HT-29 (cell line): ENCODE data around the gene RPL27. TPM values are rescaled to one million over a fixed set of nuclear protein-coding genes. Genes with fewer than 3 reads are reported as not detected.
"Not testable (repeated sequence)": the region's sequence is repeated elsewhere in the genome, so short reads cannot be mapped to it uniquely, and the experiment has no call there.

ENCODE experiments used
- DNase-seq: peaks from one replicate; pipeline ENCODE4 v3.0.0-alpha.2; 2015; ENCODE audit warnings: low spot score
- total RNA-seq: library from RNA; depleted of rRNA; stranded (reverse); fragments of >200 nt; shearing (Covaris generic); gene quantifications from 2 replicates; pipeline ENCODE4 v1.2.3, GENCODE V29; 2014; rRNA removed

The RPL27 gene
- 1,187 and 1,205 TPM in 2 replicates for total RNA-seq

DNA sequence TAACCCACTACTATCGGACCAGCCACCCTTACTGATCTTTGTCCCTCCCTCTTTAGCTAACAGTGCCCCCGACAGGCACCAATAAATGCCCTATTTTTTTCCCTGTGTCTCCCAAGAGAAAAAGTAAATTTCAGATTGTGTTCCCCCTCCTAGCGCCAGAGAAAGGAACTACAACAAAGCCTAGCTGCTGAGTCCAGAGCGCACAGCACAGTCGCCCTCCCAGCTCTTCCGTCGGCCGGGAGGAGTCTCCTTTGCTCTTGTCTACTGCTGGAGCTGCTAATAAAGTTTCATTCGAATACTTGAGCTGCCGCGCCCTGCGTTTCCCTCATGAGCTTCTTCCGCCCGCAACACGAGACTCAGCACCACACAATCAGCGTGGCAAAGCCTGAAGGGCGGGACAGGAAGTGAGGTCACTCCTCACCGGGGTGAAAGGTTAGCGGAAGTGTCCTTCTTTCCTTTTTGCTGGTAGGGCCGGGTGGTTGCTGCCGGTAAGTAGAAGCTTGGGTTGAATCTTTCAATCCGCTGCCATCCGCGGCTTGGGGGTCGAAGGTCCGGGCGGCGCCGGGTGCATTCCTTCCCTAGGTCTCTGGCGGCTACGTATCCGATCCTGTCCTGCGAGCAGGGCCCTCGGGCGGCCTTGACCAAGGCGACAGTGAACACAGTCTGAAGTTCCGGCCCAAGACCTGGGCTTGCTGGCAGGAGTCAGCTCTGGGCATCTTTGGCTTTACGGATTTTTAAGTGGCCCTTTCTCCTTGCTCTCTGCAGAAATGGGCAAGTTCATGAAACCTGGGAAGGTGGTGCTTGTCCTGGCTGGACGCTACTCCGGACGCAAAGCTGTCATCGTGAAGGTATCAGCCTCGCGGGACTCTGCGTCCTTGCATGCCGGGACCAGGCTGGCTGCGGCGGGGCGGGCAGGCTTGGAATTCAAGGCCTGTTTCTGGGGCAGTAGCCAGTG, at the start of gene RPL27:
Gene RPL27, plus strand, starts transcription at position 436 of the 955 bp plus-strand sequence. Its CDS starts 332 bp downstream, at position 768.
- peak; percentile 98 for DNase-seq

DNA sequence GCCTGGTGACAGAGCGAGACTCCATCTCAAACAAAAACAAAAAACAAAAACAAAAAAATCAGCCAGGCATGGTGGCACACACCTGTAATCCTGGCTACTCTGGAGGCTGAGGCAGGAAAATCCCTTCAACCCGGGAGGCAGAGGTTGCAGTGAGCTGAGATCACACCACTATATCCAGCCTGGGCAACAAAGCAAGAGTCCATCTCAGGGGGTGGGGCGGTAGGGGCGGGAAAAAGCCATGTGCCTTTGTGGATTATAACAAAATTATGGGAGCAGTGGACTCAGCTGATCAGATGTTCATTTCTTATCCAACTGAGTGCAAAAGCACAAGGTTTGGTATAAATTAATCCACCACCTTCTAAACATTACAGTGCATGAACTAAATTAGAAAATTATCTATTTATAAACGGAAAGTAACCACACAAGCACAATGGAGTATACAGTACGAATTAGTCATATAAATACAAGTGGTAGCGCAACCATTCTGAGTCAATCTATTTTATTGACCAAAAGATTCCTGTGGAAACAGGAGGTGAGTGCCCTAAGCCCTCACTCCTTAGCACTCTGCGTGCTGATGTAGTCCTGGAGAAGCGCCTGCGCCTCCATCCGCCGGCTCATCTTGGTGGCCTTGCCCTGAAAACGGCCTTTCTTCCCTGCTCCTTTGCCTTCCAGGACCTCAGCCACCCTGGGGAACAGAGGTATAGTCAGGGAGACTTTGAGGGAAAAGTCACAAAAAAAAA, 48.0 kb upstream of the RPL27 start:
- no peak for DNase-seq

DNA sequence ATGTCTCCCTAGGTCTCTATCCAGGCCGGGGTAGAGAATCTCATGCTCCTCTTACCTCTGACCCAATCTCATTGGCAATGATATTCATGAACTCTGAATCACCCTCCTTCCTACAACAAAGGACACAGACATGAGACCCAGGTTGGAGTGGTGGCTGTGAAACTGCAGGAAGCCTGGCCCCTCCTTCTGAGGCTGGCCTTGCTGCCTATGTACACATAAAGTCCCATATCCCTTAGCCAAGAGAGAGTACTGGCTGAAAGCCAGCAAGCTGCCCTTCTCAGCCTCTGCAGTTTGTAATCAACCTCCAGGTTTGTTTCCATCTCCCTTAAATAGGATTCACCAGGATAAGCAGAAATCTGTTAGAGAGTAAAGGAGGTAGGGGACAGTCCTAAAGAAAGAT, 44.5 kb upstream of the RPL27 start:
- DNase-seq: no peak

DNA sequence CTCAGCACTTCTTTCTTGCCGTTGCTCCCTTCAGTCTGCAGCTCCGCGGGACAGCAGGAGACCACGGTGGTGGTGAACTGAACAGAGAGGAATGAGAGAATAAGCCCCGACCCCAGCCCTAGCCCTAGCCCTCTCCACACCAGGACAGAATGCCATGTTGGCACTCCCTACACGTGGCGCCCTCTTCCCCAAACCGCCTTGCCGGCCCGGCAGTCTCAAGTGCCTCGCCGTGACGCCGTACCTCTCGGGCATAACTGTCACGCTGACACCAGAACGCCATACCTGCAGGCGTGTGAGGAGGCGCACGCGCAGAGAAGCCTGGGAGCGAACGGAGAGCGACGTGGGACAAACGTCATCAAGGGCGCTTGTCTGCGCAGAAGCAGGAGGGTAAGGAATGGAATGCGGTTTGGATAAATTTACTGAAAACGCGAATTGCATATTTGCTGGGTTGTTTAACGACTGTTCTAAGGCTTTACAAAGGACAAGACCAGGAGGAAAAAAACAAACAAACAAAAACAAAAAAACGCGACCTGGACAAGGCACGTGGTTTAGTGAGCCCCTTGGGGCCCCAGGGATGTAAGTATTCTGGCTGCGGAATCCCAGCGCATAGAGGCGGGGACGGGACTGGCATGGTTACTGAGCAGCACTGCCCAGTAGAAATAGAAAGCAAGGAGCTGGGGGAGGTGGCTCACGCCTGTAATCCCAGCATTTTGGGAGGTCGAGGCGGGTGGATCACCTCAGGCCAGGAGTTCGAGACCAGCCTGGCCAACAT, 33.9 kb upstream of the RPL27 start, which contains the start of gene AARSD1:
Gene AARSD1, minus strand, starts transcription at position 294 of the 772 bp plus-strand sequence. Its CDS starts 14 bp downstream, at position 280.
- DNase-seq: peak; percentile 95

DNA sequence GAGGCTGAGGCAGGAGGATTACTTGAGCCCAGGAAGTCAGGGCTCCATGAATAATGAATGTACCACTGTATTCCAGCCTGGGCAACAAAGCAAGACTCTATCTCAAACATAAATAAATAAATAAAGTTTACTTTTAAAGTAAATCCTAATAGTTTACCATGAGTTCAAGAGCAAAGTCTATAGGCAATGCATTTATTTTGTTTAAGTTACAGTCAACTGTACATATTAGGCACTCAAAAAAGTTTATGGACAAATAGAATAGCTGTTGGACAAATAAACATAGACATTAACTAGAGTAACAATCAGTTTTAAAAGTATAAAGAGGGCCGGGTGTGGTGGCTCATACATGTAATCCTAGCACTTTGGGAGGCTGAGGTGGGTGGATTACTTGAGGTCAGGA, 30.3 kb upstream of the RPL27 start:
- no peak for DNase-seq

DNA sequence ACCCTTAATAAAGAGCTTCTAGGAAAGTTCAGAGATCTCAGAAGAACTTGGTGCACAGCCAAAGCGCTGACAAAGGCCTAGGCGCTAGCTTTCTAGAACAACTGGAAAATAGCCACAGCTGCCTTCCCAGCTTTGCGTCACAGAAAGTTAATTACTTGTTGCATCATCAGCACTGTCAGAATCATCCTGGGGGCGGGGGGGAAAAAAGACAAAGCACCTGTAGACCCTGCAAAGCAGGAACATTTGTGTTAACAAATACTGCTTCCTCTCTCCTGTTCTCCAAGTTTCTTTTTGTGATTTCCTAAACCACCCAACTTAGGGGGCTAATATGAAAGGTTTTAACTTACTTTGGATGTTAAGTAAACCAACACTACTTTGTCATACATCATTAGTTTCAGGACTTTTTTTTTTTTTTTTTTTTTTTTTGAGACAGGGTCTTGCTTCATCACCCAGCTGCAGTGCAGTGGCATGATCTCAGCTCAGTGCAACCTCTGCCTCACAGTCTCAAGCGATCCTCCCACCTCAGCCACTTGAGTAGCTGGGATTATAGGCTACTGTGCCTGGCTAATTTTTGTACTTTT, 29.1 kb upstream of the RPL27 start:
- no peak for DNase-seq

DNA sequence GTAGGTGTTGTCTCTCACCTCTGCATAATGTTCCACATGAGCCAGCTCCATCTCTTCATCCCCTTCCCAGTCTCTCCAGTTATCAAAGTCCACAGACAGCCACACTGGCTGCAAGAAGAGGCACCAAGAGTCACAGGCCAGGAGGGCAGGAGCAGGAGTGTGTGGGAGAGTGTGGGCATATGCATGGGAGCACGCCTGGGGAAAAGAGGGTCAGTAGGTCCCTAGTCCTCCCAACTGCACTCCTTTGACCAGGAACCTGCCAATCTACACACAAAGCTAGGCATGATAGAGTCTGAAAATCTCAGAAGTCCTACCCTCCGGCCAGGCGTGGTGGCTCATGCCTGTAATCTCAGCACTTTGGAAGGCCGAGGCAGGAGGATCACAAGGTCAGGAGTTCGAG, 26.6 kb upstream of the RPL27 start:
- no peak for DNase-seq

DNA sequence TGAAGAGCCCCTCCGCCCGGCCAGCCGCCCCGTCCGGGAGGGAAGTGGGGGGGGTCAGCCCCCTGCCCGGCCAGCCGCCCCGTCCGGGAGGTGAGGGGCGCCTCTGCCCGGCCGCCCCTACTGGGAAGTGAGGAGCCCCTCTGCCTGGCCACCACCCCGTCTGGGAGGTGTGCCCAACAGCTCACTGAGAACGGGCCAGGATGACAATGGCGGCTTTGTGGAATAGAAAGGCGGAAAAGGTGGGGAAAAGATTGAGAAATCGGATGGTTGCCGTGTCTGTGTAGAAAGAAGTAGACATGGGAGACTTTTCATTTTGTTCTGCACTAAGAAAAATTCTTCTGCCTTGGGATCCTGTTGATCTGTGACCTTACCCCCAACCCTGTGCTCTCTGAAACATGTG, 24.9 kb upstream of the RPL27 start:
- DNase-seq: not testable (repeated sequence)

DNA sequence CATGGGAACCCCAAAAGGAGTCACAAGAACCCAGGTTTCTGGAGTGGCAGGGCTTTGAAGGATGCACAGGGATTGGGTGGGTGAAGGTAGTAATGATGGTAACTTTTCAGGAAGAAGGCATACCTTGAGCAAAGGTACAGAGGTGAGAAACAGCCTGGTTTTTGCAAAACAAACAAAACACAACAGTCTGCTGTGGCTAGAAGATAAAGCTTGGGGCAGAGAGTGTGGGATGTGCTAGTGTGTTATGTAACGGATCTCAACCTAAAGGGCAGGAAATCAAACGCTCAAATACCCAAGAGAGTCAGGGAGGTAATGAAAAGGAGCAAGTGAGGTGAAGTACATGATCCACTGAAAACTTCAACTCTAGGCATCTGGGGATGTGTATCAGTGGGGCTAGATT, 23.0 kb upstream of the RPL27 start:
- DNase-seq: no peak

DNA sequence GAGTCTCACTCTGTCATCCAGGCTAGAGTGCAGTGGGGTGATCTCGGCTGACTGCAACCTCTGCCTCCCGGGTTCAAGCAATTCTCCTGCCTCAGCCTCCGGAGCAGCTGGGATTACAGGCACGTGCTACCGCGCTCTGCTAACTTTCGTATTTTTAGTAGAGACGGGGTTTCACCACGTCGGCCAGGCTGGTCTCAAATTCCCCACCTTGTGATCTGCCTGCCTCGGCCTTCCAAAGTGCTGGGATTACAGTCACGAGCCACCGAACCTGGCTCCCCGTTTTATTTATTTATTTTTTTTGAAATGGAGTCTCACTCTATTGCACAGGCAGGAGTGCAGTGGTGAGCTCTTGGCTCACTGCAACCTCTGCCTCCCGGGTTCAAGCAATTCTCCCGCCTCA, 22.5 kb upstream of the RPL27 start:
- not testable (repeated sequence) for DNase-seq

DNA sequence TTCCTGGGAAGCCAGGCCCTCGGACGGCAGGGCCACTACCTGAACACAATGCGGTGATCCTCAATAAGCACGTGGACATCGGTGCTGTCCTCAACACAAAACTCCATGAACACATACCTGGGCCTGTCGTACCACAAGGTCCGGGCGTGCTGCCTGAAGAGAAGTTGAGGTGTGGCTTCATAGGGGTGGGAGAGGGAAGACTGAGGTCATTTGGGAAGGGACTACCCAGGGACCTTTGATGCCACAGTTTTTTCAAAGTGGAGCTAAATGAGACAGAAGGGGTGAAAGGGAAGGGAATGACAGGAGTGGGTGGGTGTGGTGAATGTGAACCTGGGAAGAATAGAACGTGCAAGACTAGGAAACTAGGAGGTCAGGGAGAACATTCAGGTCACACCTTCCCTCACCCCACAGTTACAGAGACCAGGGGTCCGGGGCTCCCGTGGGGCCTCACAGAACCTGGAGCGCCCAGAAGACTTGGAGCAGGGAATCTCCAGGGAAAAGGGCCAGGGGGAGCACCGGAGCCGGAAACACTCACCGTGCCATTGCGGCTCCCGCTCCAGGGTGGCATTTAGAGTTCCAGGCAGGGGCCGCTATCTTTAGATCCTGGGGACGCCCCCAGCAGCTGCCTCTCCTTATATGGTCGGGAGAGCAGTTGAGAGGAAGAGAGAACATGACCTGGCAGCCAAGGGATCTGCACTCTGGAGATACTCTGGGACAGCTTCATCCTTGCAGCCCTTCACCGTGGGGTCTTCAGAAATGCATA, 18.5 kb upstream of the RPL27 start, which contains the start of gene PTGES3L:
Gene PTGES3L, minus strand, starts transcription at position 570 of the 763 bp plus-strand sequence. Its CDS starts 27 bp downstream, at position 543.
- DNase-seq: no peak

DNA sequence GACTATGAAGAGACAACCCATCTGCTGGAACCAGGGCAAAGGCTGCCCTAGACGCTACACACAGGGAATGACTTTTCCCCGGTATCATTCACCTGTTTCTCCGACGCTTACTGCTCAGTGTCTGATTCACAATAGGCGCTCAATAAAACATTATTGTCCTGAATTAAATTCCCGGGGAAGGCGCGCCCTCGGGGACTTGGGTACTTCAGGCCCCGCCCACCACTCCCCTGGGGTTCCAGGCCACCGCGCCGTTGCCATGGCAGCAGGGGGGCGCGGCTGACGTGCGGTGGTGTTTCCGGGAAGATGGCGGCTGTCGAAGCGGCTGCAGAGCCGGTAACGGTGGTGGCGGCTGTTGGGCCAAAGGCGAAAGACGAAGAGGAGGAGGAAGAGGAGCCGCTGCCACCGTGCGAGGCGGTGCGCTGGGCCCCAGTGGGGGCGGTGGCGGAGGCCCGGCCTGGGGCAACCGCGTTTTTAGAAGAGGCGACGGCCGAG, 17.9 kb upstream of the RPL27 start, which contains the start of gene RUNDC1:
Gene RUNDC1, plus strand, starts transcription at position 292 of the 492 bp plus-strand sequence. Its CDS starts 12 bp downstream, at position 304.
- DNase-seq: peak; percentile 95

DNA sequence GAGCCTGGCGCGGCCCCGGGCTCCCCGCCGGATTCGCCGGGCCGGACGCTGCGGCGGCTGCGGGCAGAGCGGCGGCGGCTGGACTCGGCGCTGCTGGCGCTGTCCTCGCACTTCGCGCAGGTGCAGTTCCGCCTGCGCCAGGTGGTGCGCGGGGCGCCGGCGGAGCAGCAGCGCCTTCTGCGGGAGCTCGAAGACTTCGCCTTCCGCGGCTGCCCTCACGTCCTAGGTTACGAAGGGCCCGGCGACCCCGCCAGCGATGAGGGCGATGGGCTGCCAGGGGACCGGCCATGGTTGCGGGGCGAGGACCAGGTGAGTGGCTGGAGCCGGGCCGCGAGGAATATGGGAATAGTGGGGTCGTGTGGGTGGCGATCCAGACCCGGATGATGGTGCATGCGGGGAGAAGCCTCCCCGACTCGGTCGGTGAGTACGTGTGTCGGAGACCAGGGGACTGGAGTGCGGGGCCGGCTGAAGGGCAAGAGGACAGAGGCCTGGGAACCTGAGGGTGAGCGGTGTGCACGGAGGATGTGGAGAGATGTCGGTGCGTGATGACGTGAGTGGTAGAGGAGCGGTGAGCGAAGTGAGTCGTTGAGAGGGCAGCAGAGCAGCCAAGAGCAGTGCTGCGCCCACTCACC, 17.3 kb upstream of the RPL27 start:
- DNase-seq: peak; percentile 78

DNA sequence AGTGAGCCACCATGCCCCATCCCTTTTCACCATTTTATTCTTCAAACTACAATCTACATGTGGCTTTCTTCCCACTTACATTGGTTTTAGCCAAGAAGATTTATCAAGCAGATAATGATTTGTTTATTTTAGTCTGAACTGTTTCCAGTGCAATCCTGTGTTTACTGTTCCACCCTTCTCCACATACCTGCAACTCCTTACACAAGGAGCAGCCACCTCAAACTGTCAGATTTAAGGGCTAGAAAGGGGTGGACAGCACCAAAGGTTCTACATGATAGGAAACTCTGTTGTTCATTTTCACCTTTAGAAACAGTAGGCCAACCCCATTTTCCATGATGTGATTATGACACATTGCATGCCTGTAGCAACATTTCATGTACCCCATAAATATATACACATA, 16.0 kb upstream of the RPL27 start:
- DNase-seq: peak; percentile 44

DNA sequence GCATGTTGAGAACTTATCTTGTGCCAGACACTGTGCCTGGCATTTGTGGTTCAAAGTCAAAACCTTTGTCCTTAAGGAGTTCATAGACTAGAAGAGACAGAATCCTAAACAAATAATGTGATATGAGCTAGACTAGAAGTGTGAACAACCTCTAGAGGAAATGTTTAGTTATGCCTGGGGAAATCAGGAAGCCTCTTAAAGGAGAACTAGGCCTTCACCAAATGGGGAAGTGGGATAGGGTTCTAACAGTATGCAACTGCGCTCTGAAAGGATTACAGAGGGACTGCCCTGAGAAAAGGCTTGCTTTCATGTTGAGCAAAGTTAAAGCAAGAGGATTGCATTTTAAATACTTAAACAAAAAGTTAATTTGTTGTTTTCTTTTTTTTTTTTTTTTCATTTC, 13.0 kb upstream of the RPL27 start:
- DNase-seq: no peak

DNA sequence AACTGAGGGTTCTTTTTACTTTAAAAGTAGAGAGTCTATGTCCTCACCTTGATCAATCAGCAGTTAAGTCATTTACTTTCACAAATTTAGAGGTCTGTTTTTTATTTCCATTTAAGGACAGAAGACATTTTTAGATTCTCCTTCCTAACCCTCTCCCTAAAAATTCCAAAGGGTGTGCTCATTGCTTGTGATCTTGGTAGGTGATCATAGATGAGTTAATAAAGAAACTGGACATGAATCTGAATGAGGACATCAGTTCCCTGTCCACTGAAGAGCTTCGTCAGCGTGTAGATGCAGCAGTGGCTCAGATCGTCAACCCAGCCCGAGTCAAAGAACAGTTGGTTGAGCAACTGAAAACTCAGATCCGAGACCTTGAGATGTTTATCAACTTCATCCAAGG, 9.1 kb upstream of the RPL27 start:
- no peak for DNase-seq

DNA sequence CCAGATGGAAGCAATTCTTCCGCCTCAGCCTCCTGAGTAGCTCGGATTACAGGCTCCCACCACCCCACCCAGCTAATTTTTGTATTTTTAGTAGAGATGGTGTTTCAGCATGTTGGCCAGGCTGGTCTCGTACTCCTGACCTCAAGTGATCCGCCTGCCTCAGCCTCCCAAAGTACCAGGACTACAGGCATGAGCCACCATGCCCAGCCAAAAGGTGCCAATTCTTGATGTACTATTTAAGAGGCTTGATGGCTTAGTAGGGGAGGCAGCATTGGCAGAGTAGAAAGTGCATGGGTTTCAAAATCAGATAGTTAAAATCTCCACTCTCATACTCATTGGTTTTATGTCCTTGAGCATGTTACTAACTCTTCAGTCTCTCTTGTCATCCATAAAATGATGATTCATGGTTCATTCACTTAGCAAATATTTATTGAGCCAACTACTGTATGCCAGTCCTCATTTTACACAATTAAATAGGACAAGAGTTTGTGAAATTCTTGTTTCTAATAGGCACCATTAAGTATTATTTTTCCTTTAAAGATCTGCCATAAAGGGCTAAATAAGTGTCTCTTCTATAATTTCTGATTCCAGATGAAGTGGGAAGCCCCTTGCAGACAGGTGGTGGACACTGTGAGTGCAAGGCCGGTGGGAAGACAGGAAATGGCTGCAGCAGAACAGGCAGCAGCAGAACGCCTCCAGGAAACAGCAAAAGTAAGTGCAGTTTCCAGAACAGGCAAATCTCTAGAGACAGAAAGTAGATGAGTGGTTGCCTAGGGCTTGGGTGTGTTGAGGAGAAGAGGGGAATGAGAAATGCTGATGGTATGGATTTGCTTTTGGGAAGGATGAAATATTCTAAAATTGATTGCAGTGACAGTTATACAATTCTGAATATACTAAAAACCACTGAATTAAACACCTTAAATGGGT, 8.2 kb upstream of the RPL27 start:
- peak; percentile 50 for DNase-seq

DNA sequence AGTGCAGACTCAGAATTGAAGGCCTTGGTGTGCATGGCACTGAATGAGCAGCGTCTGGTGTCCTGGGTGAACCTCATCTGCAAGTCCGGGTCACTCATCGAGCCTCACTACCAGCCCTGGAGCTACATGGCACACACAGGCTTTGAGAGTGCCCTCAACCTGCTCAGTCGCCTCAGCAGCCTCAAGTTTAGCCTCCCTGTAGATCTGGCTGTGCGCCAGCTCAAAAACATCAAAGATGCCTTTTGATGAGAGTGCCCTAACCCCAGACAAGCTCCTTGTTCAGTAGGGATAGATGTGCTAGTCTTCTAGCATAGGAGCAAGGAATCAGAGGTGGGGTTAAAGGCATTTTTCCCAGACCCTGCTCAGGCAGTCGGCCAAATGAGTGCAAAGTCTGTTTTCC, 6.7 kb upstream of the RPL27 start:
- DNase-seq: no peak
